Glutamatergic neuron (in vitro differentiated cells): ENCODE results near the gene DTX3L. TPM values are rescaled to one million over a fixed set of nuclear protein-coding genes. Genes with fewer than 3 reads are reported as not detected.
"Not testable (repeated sequence)": the region's sequence is repeated elsewhere in the genome, so short reads cannot be mapped to it uniquely, and the experiment has no call there.

Experiments
- DNase-seq: peaks from one replicate; pipeline ENCODE4 v3.0.0; 2022
- H3K27ac Mint-ChIP-seq: one replicate; pipeline ENCODE4 v1.8.0; 2020; ENCODE audit warnings: mild to moderate bottlenecking, mixed read lengths, inconsistent platforms; ENCODE audit not compliant: unreplicated experiment
- H3K27me3 Mint-ChIP-seq: one replicate; pipeline ENCODE4 v1.8.0; 2020; ENCODE audit warnings: mild to moderate bottlenecking, moderate library complexity, mixed read lengths, inconsistent platforms; ENCODE audit not compliant: unreplicated experiment
- H3K36me3 Mint-ChIP-seq: one replicate; pipeline ENCODE4 v1.8.0; 2020; ENCODE audit warnings: mild to moderate bottlenecking, mixed read lengths, inconsistent platforms; ENCODE audit not compliant: unreplicated experiment
- H3K4me1 Mint-ChIP-seq: one replicate; pipeline ENCODE4 v1.8.0; 2020; ENCODE audit warnings: mild to moderate bottlenecking, low read depth, mixed read lengths, inconsistent platforms; ENCODE audit not compliant: unreplicated experiment
- H3K4me3 Mint-ChIP-seq: one replicate; pipeline ENCODE4 v1.8.0; 2020; ENCODE audit warnings: mild to moderate bottlenecking, mixed read lengths, inconsistent platforms; ENCODE audit not compliant: unreplicated experiment
- H3K9me3 Mint-ChIP-seq: one replicate; pipeline ENCODE4 v1.8.0; 2020; ENCODE audit warnings: mild to moderate bottlenecking, moderate library complexity, mixed read lengths, inconsistent platforms; ENCODE audit not compliant: unreplicated experiment
- CTCF ChIP-seq: fragments of 200-600 bp; sonication (generic); IDR thresholded peaks from one replicate; pipeline ENCODE4 v1.5.0; 2021; ENCODE audit not compliant: partially characterized antibody, unreplicated experiment
- total RNA-seq: library from RNA; stranded (reverse); fragmentation: NEBNext Ultra II Directional; extraction: Animal tissue kit (Norgen Biotek cat#: 25700); gene quantifications from one replicate; pipeline ENCODE4 v1.2.1, GENCODE V29; 2021; ENCODE audit not compliant: unreplicated experiment

DTX3L gene
- total RNA-seq, 1 donor from 2014 or later, result 0.20 TPM

- no peak overlapping the region for H3K27ac Mint-ChIP-seq
- peaks cover 7% of the 10 kb centered on the region for H3K27me3 Mint-ChIP-seq
- no peak for TF ChIP-seq CTCF
- H3K4me1 Mint-ChIP-seq, result no peaks in the 10 kb centered on the region
- H3K4me3 Mint-ChIP-seq, result no peak overlapping the region
- H3K9me3 Mint-ChIP-seq, result peaks cover under 1% of the 10 kb centered on the region
- no peak for DNase-seq
- no peaks in the 10 kb centered on the region for H3K36me3 Mint-ChIP-seq
These were observed 4.2 kb upstream of the DTX3L start for GRCh38 chr3:122559906-122560305.

- no peaks in the 10 kb centered on the region for H3K36me3 Mint-ChIP-seq
- H3K9me3 Mint-ChIP-seq, result peaks cover 2% of the 10 kb centered on the region
- peaks cover 7% of the 10 kb centered on the region for H3K27me3 Mint-ChIP-seq
- DNase-seq, result no peak
- no peak overlapping the region for H3K4me3 Mint-ChIP-seq
- H3K27ac Mint-ChIP-seq, result no peak overlapping the region
- peak; percentile 33 for TF ChIP-seq CTCF
- no peaks in the 10 kb centered on the region for H3K4me1 Mint-ChIP-seq
These were observed 3.5 kb upstream of the DTX3L start for GRCh38 chr3:122560680-122561079.

- TF ChIP-seq CTCF, result no peak
- no peak for DNase-seq
- Mint-ChIP-seq H3K27me3 (peaks cover 7% of the 10 kb centered on the region), H3K36me3 (no peaks in the 10 kb centered on the region), H3K4me3 (no peak overlapping the region), H3K4me1 (no peaks in the 10 kb centered on the region), H3K9me3 (peaks cover 2% of the 10 kb centered on the region), H3K27ac (no peak overlapping the region)
These were observed 1.0 kb upstream of the DTX3L start for GRCh38 chr3:122562923-122563716.

GRCh38 chr3:122563717-122564025, 467 bp upstream of the DTX3L start:
- Mint-ChIP-seq H3K4me1 (no peaks in the 10 kb centered on the region), H3K4me3 (peak overlapping the region; percentile 79), H3K9me3 (peaks cover 2% of the 10 kb centered on the region), H3K36me3 (no peaks in the 10 kb centered on the region), H3K27me3 (peaks cover 7% of the 10 kb centered on the region), H3K27ac (peak overlapping the region; percentile 18)
- DNase-seq, result no peak
- no peak for TF ChIP-seq CTCF

- not testable (repeated sequence) for DNase-seq, H3K27me3 Mint-ChIP-seq, H3K4me1 Mint-ChIP-seq, H3K36me3 Mint-ChIP-seq, H3K4me3 Mint-ChIP-seq, H3K9me3 Mint-ChIP-seq, H3K27ac Mint-ChIP-seq
These were observed 4.0 kb downstream of the DTX3L start for GRCh38 chr3:122568131-122568530.
